Measurements from ENCODE around the gene FOXA1. TPM values are rescaled to one million over a fixed set of nuclear protein-coding genes. Genes with fewer than 3 reads are reported as not detected.

FOXA1 gene
- total RNA-seq, 1 donor from 2014 or later, result not detected

GRCh38 chr14:37546621-37547447 is 48.2 kb downstream of the FOXA1 start:
- no peaks in the 10 kb centered on the region for H3K36me3 Mint-ChIP-seq (ENCODE audit: low read depth)
- no peaks in the 10 kb centered on the region for H3K27me3 Mint-ChIP-seq (ENCODE audit: low read depth)
- H3K9me3 Mint-ChIP-seq (ENCODE audit: low read depth), result no peaks in the 10 kb centered on the region
- TF ChIP-seq, protein P1, sequence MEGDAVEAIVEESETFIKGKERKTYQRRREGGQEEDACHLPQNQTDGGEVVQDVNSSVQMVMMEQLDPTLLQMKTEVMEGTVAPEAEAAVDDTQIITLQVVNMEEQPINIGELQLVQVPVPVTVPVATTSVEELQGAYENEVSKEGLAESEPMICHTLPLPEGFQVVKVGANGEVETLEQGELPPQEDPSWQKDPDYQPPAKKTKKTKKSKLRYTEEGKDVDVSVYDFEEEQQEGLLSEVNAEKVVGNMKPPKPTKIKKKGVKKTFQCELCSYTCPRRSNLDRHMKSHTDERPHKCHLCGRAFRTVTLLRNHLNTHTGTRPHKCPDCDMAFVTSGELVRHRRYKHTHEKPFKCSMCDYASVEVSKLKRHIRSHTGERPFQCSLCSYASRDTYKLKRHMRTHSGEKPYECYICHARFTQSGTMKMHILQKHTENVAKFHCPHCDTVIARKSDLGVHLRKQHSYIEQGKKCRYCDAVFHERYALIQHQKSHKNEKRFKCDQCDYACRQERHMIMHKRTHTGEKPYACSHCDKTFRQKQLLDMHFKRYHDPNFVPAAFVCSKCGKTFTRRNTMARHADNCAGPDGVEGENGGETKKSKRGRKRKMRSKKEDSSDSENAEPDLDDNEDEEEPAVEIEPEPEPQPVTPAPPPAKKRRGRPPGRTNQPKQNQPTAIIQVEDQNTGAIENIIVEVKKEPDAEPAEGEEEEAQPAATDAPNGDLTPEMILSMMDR (IDR thresholded peaks at IDR 0.05), result no peak
- H3K4me3 Mint-ChIP-seq (ENCODE audit: unreplicated experiment), result no peak overlapping the region
- H3K27ac Mint-ChIP-seq (ENCODE audit: unreplicated experiment), result no peak overlapping the region
- DNase-seq (ENCODE audit: low spot score), result no peak
- H3K4me1 Mint-ChIP-seq (ENCODE audit: low read depth), result peaks cover 8% of the 10 kb centered on the region

- DNase-seq (ENCODE audit: low spot score), result no peak
Measured at GRCh38 chr14:37545174-37545573, 49.9 kb downstream of the FOXA1 start.

GRCh38 chr14:37544407-37544806 is 50.6 kb downstream of the FOXA1 start:
- no peaks in the 10 kb centered on the region for H3K27me3 Mint-ChIP-seq (ENCODE audit: low read depth)
- H3K36me3 Mint-ChIP-seq (ENCODE audit: low read depth), result no peaks in the 10 kb centered on the region
- no peak for DNase-seq (ENCODE audit: low spot score)
- H3K27ac Mint-ChIP-seq (ENCODE audit: unreplicated experiment), result no peak overlapping the region
- H3K4me3 Mint-ChIP-seq (ENCODE audit: unreplicated experiment), result no peak overlapping the region
- TF ChIP-seq, protein P1 (IDR thresholded peaks at IDR 0.05), result no peak
- no peaks in the 10 kb centered on the region for H3K9me3 Mint-ChIP-seq (ENCODE audit: low read depth)
- H3K4me1 Mint-ChIP-seq (ENCODE audit: low read depth), result peaks cover 5% of the 10 kb centered on the region

More at GRCh38 chr14:37545174-37545573, 49.9 kb downstream of the FOXA1 start:
- H3K27ac Mint-ChIP-seq (ENCODE audit: unreplicated experiment), result no peak overlapping the region
- no peaks in the 10 kb centered on the region for H3K36me3 Mint-ChIP-seq (ENCODE audit: low read depth)
- H3K4me1 Mint-ChIP-seq (ENCODE audit: low read depth), result peaks cover 5% of the 10 kb centered on the region
- TF ChIP-seq, protein P1 (IDR thresholded peaks at IDR 0.05), result no peak
- no peak overlapping the region for H3K4me3 Mint-ChIP-seq (ENCODE audit: unreplicated experiment)
- no peaks in the 10 kb centered on the region for H3K9me3 Mint-ChIP-seq (ENCODE audit: low read depth)
- H3K27me3 Mint-ChIP-seq (ENCODE audit: low read depth), result no peaks in the 10 kb centered on the region

- DNase-seq (ENCODE audit: low spot score), result no peak
- Mint-ChIP-seq H3K36me3 (ENCODE audit: low read depth) (no peaks in the 10 kb centered on the region), H3K4me1 (ENCODE audit: low read depth) (no peaks in the 10 kb centered on the region), H3K9me3 (ENCODE audit: low read depth) (no peaks in the 10 kb centered on the region), H3K4me3 (ENCODE audit: unreplicated experiment) (no peak overlapping the region), H3K27ac (ENCODE audit: unreplicated experiment) (no peak overlapping the region), H3K27me3 (ENCODE audit: low read depth) (no peaks in the 10 kb centered on the region)
- TF ChIP-seq, protein P1 (IDR thresholded peaks at IDR 0.05), result no peak
Measured at GRCh38 chr14:37539992-37540391, 55.1 kb downstream of the FOXA1 start.

Other genes starting within 250 kb of the FOXA1 start
- gene TTC6, start 380 bp upstream of the FOXA1 start, total RNA-seq, result not detected in 3 replicates